Stimulated activated CD8-positive, alpha-beta memory T cell treated with anti-CD3 and anti-CD28 coated beads, Interleukin-7, amount 100 ng/mL, for 1 hour (primary cell): Measurements from ENCODE around the gene COL7A1.
"Not testable (repeated sequence)": the region's sequence is repeated elsewhere in the genome, so short reads cannot be mapped to it uniquely, and the experiment has no call there.

Source experiments
- DNase-seq, 2 donors: peaks; one replicate each; pipeline ENCODE4 v3.0.0-alpha.2; 2020; ENCODE audit warnings: low read depth in 2 of 2

The COL7A1 gene

GRCh38 chr3:48543271-48543866 is 51.8 kb downstream of the COL7A1 start:
- DNase-seq: no peak

- DNase-seq: no peak
Observed at GRCh38 chr3:48538451-48538850, 56.7 kb downstream of the COL7A1 start.

GRCh38 chr3:48536785-48537184 is 58.3 kb downstream of the COL7A1 start:
- DNase-seq: no peak

GRCh38 chr3:48536116-48536515 is 59.0 kb downstream of the COL7A1 start:
- DNase-seq: no peak

GRCh38 chr3:48535578-48535977 is 59.6 kb downstream of the COL7A1 start:
- DNase-seq: no peak

- DNase-seq: no peak
Observed at GRCh38 chr3:48532977-48533337, 62.2 kb downstream of the COL7A1 start.

GRCh38 chr3:48532271-48532976 is 62.7 kb downstream of the COL7A1 start:
- no peak for DNase-seq

- DNase-seq: not testable (repeated sequence)
Observed at GRCh38 chr3:48530701-48531100, 64.4 kb downstream of the COL7A1 start.

GRCh38 chr3:48528754-48529153 is 66.4 kb downstream of the COL7A1 start:
- no peak for DNase-seq

- DNase-seq: no peak
Observed at GRCh38 chr3:48528048-48528447, 67.1 kb downstream of the COL7A1 start.

GRCh38 chr3:48524970-48525369 is 70.2 kb downstream of the COL7A1 start:
- DNase-seq: no peak

GRCh38 chr3:48521635-48522034 is 73.5 kb downstream of the COL7A1 start:
- DNase-seq: no peak

- DNase-seq: no peak
Observed at GRCh38 chr3:48519277-48519643, 75.9 kb downstream of the COL7A1 start.

GRCh38 chr3:48518638-48519276 is 76.4 kb downstream of the COL7A1 start:
- no peak for DNase-seq

GRCh38 chr3:48518069-48518468 is 77.1 kb downstream of the COL7A1 start:
- DNase-seq: no peak

GRCh38 chr3:48516571-48516970 is 78.6 kb downstream of the COL7A1 start:
- no peak for DNase-seq

- DNase-seq: no peak
Observed at GRCh38 chr3:48514431-48515227, 80.5 kb downstream of the COL7A1 start.
